ENCODE results near the gene RUBCNL.

RUBCNL gene

GRCh38 chr13:46297361-46297811 lies 89.7 kb downstream of the RUBCNL start:
- no peak for DNase-seq

- DNase-seq = no peak
These were observed 90.1 kb downstream of the RUBCNL start for GRCh38 chr13:46296921-46297320.

- no peak for DNase-seq
These were observed 90.8 kb downstream of the RUBCNL start for GRCh38 chr13:46296115-46296822.

- DNase-seq = peak; percentile 15 to 39
These were observed 91.4 kb downstream of the RUBCNL start for GRCh38 chr13:46295491-46296114.

DNA sequence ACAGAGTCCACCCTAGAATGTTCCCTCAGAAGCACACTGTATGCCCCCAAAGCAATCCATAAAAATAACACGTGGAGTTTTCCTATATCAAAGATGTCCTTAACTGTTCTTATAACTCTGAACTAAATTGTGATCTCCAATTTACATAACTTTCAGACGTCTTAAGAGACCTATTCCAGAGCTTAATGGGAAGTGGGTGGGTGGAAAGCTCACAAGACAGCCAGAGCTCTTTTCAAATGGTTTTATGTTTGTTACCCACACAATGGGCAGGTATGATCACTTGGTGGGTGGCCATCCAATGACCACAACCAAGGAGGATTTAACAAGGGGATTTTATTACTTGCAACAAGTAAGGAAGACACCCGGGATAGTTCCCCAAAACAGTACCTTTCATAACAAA lies 93.6 kb downstream of the RUBCNL start:
- no peak for DNase-seq

Data from stimulated activated CD4-positive, alpha-beta T cell treated with anti-CD3 and anti-CD28 coated beads, Interleukin-2, amount 100 ng/mL, for 24 hours (primary cell).